Activated CD4-positive, alpha-beta T cell treated with anti-CD3 and anti-CD28 coated beads, Interleukin-2, amount 50 U/mL, for 48 hours (primary cell): Measurements from ENCODE around the gene C20orf144.
"Not testable (repeated sequence)": the region's sequence is repeated elsewhere in the genome, so short reads cannot be mapped to it uniquely, and the experiment has no call there.

Source experiments
- DNase-seq, 2 experiments: peaks; one replicate each; pipeline ENCODE4 v3.0.0-alpha.2; 2020

Gene C20orf144

DNA sequence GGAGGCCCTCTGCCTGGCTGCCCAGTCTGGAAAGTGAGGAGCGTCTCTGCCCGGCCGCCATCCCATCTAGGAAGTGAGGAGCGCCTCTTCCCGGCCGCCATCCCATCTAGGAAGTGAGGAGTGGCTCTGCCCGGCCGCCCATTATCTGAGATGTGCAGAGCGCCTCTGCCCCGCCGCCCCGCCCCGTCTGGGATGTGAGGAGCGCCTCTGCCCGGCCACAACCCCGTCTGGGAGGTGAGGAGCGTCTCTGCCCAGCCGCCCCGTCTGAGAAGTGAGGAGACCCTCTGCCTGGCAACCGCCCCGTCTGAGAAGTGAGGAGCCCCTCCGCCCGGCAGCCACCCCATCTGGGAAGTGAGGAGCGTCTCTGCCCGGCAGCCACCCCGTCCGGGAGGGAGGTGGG, 36.8 kb downstream of the C20orf144 start:
- not testable (repeated sequence) for DNase-seq

DNA sequence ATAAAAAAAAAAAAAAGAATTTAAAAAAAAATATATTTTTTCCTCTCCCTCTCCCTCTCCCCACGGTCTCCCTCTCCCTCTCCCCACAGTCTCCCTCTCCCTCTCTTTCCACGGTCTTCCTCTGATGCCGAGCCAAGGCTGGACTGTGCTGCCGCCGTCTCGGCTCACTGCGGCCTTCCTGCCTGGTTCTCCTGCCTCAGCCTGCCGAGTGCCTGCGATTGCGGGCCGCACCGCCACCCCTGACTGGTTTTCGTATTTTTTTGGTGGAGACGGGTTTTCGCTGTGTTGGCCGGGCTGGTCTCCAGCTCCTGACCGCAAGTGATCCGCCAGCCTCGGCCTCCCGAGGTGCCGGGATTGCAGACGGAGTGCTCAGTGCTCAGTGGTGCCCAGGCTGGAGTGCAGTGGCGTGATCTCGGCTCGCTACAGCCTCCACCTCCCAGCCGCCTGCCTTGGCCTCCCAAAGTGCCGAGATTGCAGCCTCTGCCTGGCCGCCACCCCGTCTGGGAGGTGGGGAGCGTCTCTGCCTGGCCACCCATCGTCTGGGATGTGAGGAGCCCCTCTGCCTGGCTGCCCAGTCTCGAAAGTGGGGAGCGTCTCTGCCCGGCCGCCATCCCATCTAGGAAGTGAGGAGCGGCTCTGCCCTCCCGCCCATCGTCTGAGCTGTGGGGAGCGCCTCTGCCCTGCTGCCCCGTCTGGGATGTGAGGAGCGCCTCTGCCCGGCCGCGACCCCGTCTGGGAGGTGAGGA, 38.7 kb downstream of the C20orf144 start:
- DNase-seq = not testable (repeated sequence)

DNA sequence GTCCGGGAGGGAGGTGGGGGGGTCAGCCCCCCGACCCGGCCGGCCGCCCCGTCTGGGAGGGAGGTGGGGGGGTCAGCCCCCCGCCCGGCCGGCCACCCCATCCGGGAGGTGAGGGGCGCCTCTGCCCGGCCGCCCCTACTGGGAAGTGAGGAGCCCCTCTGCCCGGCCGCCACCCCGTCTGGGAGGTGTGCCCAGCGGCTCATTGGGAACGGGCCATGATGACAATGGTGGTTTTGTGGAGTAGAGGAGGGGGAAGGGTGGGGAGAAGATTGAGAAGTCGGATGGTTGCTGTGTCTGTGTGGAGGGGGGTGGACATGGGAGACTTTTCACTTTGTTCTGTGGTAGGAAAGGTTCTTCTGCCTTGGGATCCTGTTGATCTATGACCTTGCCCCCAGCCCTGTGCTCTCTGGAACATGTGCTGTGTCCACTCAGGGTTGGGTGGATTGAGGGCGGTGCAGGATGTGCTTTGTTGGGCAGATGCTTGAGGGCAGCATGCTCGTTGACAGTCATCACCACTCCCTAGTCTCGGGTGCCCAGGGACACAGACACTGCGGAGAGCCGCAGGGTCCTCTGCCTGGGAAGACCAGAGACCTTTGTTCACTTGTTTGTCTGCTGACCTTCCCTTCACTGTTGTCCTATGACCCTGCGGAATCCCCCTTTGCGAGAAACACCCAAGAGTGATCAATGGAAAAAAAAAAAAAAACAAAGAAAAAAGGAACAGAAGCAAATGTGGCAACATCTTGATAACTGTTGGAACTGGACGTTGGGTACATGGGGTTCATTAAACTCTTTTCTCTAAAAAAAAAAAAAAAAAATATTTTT, 39.7 kb downstream of the C20orf144 start:
- DNase-seq = no peak

DNA sequence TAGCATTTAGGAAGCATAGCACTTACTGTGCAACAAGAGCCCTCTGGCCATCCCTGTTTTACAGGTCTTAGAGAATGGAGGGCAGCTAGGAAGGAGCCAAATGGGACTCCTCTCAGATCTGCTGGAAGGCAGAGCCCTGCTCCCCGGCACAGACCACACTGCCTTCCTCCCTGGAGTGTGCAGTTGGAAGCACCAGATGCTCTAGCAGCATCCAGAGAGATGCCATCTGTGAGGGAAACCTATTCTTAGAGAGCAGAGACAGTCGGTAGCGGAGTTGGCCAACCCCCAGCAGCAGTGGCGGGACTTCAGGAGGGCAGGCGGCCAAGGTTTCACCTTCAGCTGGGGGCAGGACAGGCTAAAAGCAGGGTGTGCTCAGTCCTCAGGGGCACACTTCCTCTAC, 40.7 kb downstream of the C20orf144 start:
- no peak for DNase-seq

DNA sequence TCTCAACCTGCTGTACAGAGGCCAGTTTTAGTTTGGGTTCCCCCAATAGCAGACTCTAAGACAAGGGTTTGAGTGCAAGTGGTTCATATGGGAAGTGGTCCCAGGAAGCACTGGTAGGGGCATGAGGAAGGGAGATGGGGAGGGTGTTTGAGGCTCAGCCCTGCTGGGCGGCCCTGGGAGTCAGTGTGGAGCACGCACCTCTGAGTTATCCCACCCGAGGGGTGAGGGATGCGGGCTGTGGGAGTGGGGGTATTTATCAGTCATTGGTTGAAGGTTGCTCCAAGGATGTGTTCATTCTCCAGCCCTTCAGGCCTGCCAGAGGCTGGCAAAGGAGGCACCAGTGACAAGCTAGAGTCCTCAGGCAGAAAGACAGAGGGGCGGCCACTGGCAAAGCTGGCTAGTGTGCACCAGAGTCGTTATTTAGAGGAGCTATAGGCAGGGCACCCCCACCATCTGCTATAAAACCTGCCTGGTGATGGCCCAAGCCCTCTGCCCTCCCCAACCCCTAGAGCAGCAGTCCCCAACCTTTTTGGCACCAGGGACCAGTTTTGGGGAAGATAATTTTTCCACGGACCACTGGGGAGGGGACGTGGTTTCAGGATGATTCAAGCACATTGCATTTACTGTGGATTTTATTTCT, 41.5 kb downstream of the C20orf144 start:
- no peak for DNase-seq

DNA sequence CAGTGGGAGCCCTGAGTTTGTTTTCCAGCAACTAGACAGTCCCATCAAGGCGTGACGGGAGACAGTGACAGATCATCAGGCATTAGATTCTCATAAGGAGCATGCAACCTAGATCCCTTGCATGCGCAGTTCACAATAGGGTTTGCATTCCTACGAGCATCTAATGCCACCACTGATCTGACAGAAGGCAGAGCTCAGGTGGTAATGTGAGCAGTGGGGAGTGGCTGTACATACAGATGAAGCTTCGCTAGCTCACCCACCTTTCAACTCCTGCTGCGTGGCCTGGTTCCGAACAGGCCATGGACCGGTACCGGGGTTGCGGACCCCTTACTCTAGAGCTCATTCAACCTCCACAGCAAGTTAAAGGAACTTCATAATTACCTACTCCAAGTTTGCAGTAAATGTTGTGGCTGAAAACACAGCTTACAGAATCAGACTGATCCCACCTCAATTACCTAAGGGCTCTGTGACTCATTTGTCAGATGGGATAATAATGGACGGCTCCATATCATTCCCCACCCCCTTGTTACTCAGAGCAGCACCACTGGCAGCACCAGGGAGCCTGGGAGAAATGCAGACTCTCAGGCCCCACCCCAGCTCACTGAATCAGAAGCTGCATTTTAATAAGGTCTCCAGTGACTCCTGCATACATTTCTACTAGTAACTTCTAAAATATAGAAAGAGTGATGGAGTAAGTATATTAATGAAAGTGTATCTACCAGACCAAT, 42.2 kb downstream of the C20orf144 start:
- DNase-seq = no peak

DNA sequence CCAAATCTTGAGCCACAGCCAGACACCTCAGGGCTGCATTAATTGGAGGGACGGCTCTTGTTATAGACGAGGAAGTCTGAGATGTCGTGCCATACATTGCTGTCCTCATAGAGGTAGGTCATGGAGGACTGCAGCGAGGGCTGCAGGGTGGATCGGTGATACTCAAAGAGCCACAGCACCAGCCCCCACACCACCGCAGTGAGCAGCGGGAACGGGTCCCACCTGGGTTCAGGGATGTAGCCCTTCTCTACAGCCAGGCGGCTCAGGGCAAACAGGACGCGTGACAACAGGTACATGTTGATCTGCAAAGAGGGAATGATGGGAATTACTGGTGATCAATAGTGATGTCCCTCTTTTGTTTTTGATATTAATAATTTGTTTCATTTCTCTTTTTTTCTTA, 45.5 kb downstream of the C20orf144 start:
- DNase-seq = no peak

DNA sequence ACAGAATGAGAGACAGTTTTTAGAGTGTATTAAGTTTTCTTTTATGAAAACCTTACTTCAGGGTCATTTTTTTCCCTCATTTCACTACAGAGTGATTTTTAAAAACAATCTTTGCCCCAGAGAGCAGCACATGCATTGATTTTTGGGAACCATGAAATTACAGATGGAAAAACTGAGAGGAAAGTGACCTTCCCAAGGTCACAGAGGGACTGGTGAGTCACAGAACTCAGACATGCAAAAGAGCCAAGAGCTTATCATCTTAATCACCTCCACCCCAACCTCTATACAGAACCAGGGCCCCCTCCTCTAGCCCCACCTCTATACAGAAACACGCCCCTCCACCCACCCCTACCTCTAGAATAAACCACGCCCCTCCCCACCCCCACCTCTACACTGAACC, 47.3 kb downstream of the C20orf144 start:
- DNase-seq = peak in 1 of 2 experiments; percentile 21

DNA sequence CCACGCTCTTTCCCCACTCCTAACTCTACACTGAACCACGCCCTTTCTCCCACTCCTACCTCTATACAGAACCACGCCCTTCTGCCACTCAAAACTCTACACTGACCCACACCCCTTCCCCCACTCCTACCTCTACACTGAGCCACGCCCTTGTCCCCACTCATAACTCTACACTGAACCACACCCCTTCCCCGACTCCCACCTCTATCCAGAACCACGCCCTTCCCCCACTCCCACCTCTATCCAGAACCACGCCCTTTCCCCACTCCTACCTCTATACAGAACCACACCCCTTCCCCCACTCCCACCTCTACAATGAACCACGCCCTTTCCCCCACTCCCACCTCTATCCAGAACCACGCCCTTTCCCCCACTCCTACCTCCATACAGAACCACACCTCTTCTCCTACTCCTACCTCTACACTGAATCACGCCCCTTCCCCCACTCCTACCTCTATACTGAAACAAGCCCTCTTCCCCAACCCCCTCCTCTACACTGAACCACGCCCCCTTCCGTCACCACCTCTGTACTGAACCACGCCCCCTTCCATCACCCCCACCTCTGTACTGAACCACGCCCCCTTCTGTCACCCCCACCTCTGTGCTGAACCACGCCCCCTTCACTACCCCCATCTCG, 47.9 kb downstream of the C20orf144 start:
- DNase-seq = no peak

DNA sequence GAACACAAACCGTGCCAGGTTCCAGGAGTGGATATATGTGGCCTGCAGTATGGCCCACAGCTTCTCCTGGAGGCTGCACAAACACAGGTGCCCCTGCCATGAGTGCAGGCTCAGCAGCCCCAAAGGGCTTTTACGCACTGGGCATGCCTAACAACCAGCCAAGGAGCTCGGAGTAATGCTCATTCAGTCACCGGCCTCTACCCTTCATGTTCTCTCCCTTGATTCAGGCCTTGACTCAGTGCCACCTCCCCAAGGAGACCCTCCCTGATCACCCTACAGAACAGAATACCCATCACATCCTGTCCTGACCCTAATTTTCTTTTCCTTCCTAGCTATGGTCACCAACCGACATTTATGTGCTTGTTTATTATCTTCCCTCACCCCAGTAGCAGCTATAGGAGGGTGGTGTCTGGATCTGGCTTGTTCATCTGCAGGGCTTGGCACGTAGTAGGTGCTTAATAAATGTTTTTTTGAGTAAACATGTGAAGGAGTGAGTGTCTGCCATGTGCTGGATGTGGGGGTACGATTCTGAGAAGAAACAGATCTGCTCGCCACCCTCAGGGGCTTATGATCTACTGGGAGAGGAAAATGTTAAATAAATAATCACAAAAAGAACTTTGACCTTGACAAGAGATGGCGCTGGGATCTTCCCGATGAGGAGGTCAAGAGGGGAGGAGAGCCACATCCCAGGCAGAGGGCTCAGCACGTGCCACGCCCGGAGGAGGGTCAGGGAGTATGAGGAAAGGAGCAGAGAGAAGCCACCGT, 48.7 kb downstream of the C20orf144 start:
- DNase-seq = no peak

DNA sequence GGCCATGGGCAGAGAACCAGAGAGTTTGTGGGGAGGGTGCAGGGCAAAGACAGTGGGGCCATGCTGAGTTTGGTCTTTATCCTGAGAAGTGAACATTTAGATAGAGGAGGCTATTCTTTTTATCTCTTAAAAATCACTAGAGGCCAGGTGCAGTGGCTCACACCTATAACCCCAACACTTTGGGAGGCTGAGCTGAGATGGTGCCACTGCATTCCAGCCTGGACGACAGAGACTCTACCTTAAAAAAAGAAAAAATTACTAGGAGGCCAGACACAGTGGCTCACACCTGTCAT, 49.3 kb downstream of the C20orf144 start:
- DNase-seq = no peak
